A549 (cell line): ENCODE data around the gene KCNH2.

Experiments used
- RCOR1 ChIP-seq: fragments of 150-350 bp; IDR thresholded peaks from 2 replicates; pipeline ENCODE4 v1.6.1; 2014; ENCODE audit warnings: antibody characterized with exemption, low read length, low read depth
- SMC3 ChIP-seq: fragments of >200 bp; sonication (Bioruptor Twin); formaldehyde crosslinking; IDR thresholded peaks from 3 replicates; pipeline ENCODE4 v1.6.1; 2018; ENCODE audit warnings: inconsistent platforms

DNA sequence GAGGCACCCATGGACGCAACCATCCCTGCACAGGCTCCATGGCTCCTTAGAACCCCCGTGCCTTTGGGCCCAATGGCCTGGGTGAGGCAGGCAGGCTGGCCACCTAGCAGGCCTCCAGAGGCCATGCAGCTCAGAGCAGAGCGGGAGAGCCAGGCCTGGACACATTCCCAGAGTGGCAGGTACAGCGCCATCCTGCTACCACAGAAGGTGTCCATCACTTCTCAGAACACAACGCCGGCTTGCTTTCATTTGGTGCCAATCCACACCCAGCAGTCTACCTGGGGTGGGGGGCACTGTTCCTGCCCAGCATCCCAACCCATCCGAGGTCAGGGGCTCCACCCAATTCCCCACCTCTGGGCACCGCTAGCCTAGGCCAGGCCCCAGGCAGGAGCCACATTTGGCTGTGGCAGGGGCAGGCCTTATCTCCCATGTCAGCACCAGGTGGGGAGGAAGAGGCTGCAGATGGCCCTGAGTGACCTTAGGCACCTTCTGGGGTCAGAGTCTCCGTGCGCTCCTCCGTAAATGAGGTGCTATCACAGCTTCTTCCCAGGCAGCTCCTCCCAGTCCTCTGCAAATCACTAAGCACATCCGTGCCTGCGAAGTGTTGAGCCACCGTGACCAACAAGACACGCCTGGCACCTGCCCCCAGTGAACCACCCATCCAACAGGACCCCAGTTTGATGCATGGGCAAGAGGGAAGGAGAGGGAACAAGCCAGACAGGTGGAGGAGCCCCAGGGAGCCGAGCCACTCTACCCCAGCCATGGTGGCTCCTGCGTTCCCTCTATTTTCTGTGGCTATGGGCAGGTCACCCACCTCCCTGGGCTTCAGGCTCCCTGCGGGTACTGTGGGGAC is 14.2 kb downstream of the KCNH2 start:
- no peak for TF ChIP-seq SMC3
- TF ChIP-seq RCOR1: no peak
